Endothelial cell of umbilical vein (primary cell): ENCODE results near the gene VIPR2. TPM values are rescaled to one million over a fixed set of nuclear protein-coding genes. Genes with fewer than 3 reads are reported as not detected.

Experiments used
- BruUV-seq: library from RNA; stranded (reverse); fragments of 400-500 nt; replicated peaks from 2 replicates; lab custom pipeline; 2021; lab: Mats Ljungman, UMichigan
- CTCF ChIA-PET: fragments of 300-600, 350-600 bp; sonication (Branson Sonifier 250); formaldehyde crosslinking; loops from one replicate; lab custom pipeline; 2021; ENCODE audit warnings: antibody characterized with exemption, inconsistent platforms; lab: Charles Lee
- POLR2A ChIA-PET: fragments of 300-600, 350-600 bp; sonication (Branson Sonifier 250); formaldehyde crosslinking; loops from one replicate; lab custom pipeline; 2021; ENCODE audit warnings: antibody characterized with exemption, inconsistent platforms; lab: Charles Lee
- DNase-seq: peaks from one replicate; pipeline ENCODE4 v3.0.0-alpha.2; 2011; ENCODE audit warnings: low read depth, low spot score
- FAIRE-seq: peaks from 2 replicates; lab custom pipeline; 2011; peaks lifted over from hg19 to GRCh38; lab: Jason Lieb, UNC
- H2AFZ ChIP-seq: 2 replicates; pipeline ENCODE4 v1.6.0; 2012; ENCODE audit warnings: low read depth, low read length, control low read depth, inconsistent platforms
- H3K27ac ChIP-seq: 2 replicates; pipeline ENCODE4 v1.5.1; 2011; ENCODE audit warnings: low read depth, mild to moderate bottlenecking, control low read depth, low read length, moderate library complexity; ENCODE audit not compliant: insufficient read depth
- H3K27me3 ChIP-seq, 2 experiments: 2 replicates each; pipeline versions ENCODE4 v1.6.0 to v1.6.1; 2011; ENCODE audit warnings: low read length in 2 of 2, mixed read lengths in 1 of 2; ENCODE audit not compliant: control insufficient read depth in 2 of 2, insufficient read depth in 2 of 2
- H3K36me3 ChIP-seq, 2 experiments: 2 replicates in 1 of 2; 3 replicates in 1 of 2; pipeline ENCODE4 v1.5.1; 2011; ENCODE audit warnings: low read length in 2 of 2, mild to moderate bottlenecking in 1 of 2, moderate library complexity in 1 of 2; ENCODE audit not compliant: control insufficient read depth in 2 of 2, insufficient read depth in 2 of 2; ENCODE audit errors: extremely low read depth in 1 of 2
- H3K4me1 ChIP-seq: 3 replicates; pipeline ENCODE4 v1.5.1; 2011; ENCODE audit warnings: mild to moderate bottlenecking, low read length; ENCODE audit not compliant: control insufficient read depth, insufficient read depth; ENCODE audit errors: extremely low read depth
- H3K4me2 ChIP-seq: 2 replicates; pipeline ENCODE4 v1.6.1; 2011; ENCODE audit warnings: low read length, control low read depth, mixed read lengths; ENCODE audit not compliant: insufficient read depth
- H3K4me3 ChIP-seq, 3 experiments: fragments of 200-600 bp in 1 of 3; sonication (generic), shearing (Covaris generic) in 1 of 3; replicated peaks in 1 of 3; 2 replicates each; pipeline ENCODE4 v1.5.1; 2011 to 2016; ENCODE audit warnings: control low read depth in 3 of 3, low read length in 3 of 3, mild to moderate bottlenecking in 2 of 3, inconsistent platforms in 1 of 3, low read depth in 1 of 3, moderate library complexity in 1 of 3; ENCODE audit not compliant: insufficient read depth in 1 of 3
- H3K79me2 ChIP-seq: 2 replicates; pipeline ENCODE4 v1.6.0; 2012; ENCODE audit warnings: low read length, inconsistent platforms; ENCODE audit not compliant: control insufficient read depth, insufficient read depth
- H3K9ac ChIP-seq: replicated peaks from 2 replicates; pipeline ENCODE3; 2011; ENCODE audit warnings: low read length, control low read depth; ENCODE audit not compliant: insufficient read depth; ENCODE audit errors: extremely low read depth
- H3K9me1 ChIP-seq: replicated peaks from 3 replicates; pipeline ENCODE4 v1.6.0; 2011; ENCODE audit warnings: mild to moderate bottlenecking, low read length; ENCODE audit not compliant: control insufficient read depth, insufficient read depth; ENCODE audit errors: extremely low read depth
- H3K9me3 ChIP-seq: replicated peaks from 2 replicates; pipeline ENCODE4 v1.5.1; 2012; ENCODE audit warnings: low read length, inconsistent platforms; ENCODE audit not compliant: control insufficient read depth, insufficient read depth
- H4K20me1 ChIP-seq: replicated peaks from 2 replicates; pipeline ENCODE3; 2011; ENCODE audit warnings: mild to moderate bottlenecking, low read length; ENCODE audit not compliant: control insufficient read depth, insufficient read depth; ENCODE audit errors: extremely low read depth
- CTCF ChIP-seq, 2 donors: IDR thresholded peaks; 1 replicate in 1 of 2; 2 replicates in 1 of 2; pipeline ENCODE4 v1.5.1; 2011; ENCODE audit warnings: low read length in 2 of 2, mild to moderate bottlenecking in 2 of 2, moderate library complexity in 2 of 2, control low read depth in 1 of 2, inconsistent platforms in 1 of 2, low read depth in 1 of 2; ENCODE audit not compliant: insufficient read depth in 1 of 2; ENCODE audit errors: extremely low read depth in 1 of 2
- EZH2 ChIP-seq: IDR thresholded peaks from 2 replicates; pipeline ENCODE4 v1.6.1; 2012; ENCODE audit warnings: borderline replicate concordance, low read depth, mild to moderate bottlenecking, moderate library complexity, low read length, inconsistent platforms; ENCODE audit not compliant: severe bottlenecking
- FOS ChIP-seq: IDR thresholded peaks from 2 replicates; pipeline ENCODE4 v1.6.1; 2011; ENCODE audit warnings: mild to moderate bottlenecking, low read length, moderate library complexity, borderline replicate concordance; ENCODE audit not compliant: insufficient read depth
- GATA2 ChIP-seq: IDR thresholded peaks from 2 replicates; pipeline ENCODE4 v1.7.0; 2011; ENCODE audit warnings: low read depth, mild to moderate bottlenecking, moderate library complexity, mixed read lengths, low read length; ENCODE audit not compliant: insufficient read length, insufficient read depth
- JUN ChIP-seq: IDR thresholded peaks from 2 replicates; pipeline ENCODE4 v1.6.1; 2011; ENCODE audit warnings: borderline replicate concordance, low read depth; ENCODE audit not compliant: insufficient read length, insufficient read depth
- MAX ChIP-seq: IDR thresholded peaks from 2 replicates; pipeline ENCODE4 v1.6.1; 2011; ENCODE audit not compliant: insufficient read depth, insufficient read length
- MYC ChIP-seq: IDR thresholded peaks from one replicate; pipeline ENCODE4 v1.6.1; 2011; ENCODE audit warnings: mild to moderate bottlenecking, low read depth, low read length
- POLR2A ChIP-seq: IDR thresholded peaks from 2 replicates; pipeline ENCODE4 v1.6.1; 2012; ENCODE audit warnings: low read depth, mild to moderate bottlenecking, control low read depth, low read length
- POLR2AphosphoS5 ChIP-seq: IDR thresholded peaks from 2 replicates; pipeline ENCODE4 v1.6.1; 2012; ENCODE audit warnings: low read depth, mild to moderate bottlenecking, control low read depth, low read length, moderate library complexity; ENCODE audit not compliant: insufficient read depth
- dilution Hi-C: fragments of 300-500 bp; cut with MboI; formaldehyde crosslinking; loops from one replicate; pipeline ENCODE4 v1.15.0; 2019; ENCODE audit warnings: low sequenced_read_pairs; ENCODE audit not compliant: extremely low pct_ligation_motif_present
- intact Hi-C: fragments of 100-400 bp; cut with micrococcal nuclease; formaldehyde crosslinking; loops from one replicate; pipeline ENCODE4 v1.10.0; 2022
- polyA plus RNA-seq, 4 experiments: library from polyadenylated mRNA; depleted of rRNA in 3 of 4; stranded (reverse) in 3 of 4; unstranded in 1 of 4; fragments of >200 nt; gene quantifications; 2 replicates each; pipeline versions ENCODE4 v1.2.1 to v1.2.3, GENCODE V29; 2011 to 2012; ENCODE audit warnings: missing spikeins in 1 of 4
- total RNA-seq: library from RNA; stranded (reverse); gene quantifications from 2 replicates; pipeline ENCODE4 v1.2.3, GENCODE V29; 2021

Gene VIPR2
- total and polyA plus RNA-seq, 2 donors (not counting 3 experiments of a cell fraction or from before 2014, with no cell fraction given), result not detected

- no peak for FAIRE-seq
- Histone ChIP-seq H3K9ac (no peak overlapping the region), H3K4me1 (no peaks in the 10 kb centered on the region), H3K27me3 (no peaks in the 10 kb centered on the region), H3K36me3 (no peaks in the 10 kb centered on the region), H3K9me3 (no peaks in the 10 kb centered on the region), H3K4me2 (no peak overlapping the region), H3K79me2 (no peaks in the 10 kb centered on the region), H2AFZ (no peak overlapping the region), H3K9me1 (no peaks in the 10 kb centered on the region), H4K20me1 (no peaks in the 10 kb centered on the region), H3K4me3 (no peak overlapping the region), H3K27ac (no peak overlapping the region)
- no peak for DNase-seq
- ChIA-PET POLR2A (no interaction called here), CTCF (no interaction called here)
- intact Hi-C loops (no loop called here), dilution Hi-C loops (no loop called here)
- no TSS peak for BruUV-seq
- no peak for TF ChIP-seq CTCF (IDR thresholded peaks at IDR 0.05; ENCODE audit: extremely low read depth in 1 of 2, insufficient read depth in 1 of 2, low read depth in 1 of 2, low read length in 2 of 2)
- TF ChIP-seq JUN, result no peak
- TF ChIP-seq FOS, result no peak
- TF ChIP-seq MAX, result no peak
- TF ChIP-seq GATA2, result no peak
- no peak for TF ChIP-seq POLR2A
- no peak for TF ChIP-seq EZH2
- no peak for TF ChIP-seq POLR2AphosphoS5
- TF ChIP-seq MYC, result no peak
These were observed 65.8 kb downstream of the VIPR2 start for GRCh38 chr7:159078911-159079270.
